HG03575 (cell line): Measurements from ENCODE around the gene COL7A1.

Experiments
- ATAC-seq: cut with Tn5 transposase; IDR thresholded peaks from one replicate; pipeline ENCODE4 v1.9.1; 2021; ENCODE audit not compliant: unreplicated experiment, insufficient number of reproducible peaks, low FRiP score; ENCODE audit errors: extremely low read depth

COL7A1 gene

DNA sequence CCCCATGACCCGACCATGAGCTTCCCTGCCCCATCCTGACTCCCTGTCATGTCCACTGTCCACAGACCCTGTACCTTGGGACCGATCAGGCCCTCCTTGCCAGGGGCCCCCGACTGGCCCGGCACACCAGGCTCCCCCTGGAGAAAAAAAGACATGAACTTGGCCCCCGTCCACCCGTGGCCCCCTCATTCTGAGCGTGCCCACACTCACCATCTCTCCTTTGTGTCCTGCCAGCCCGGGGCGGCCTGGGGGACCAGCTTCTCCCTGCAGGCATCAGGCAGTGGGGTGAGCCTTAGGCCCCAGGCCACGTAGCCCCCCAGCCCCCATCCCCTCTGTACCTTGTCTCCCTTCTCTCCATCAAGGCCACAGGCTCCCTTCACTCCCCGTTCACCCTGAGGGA, 27.6 kb downstream of the COL7A1 start:
- no peak for ATAC-seq

DNA sequence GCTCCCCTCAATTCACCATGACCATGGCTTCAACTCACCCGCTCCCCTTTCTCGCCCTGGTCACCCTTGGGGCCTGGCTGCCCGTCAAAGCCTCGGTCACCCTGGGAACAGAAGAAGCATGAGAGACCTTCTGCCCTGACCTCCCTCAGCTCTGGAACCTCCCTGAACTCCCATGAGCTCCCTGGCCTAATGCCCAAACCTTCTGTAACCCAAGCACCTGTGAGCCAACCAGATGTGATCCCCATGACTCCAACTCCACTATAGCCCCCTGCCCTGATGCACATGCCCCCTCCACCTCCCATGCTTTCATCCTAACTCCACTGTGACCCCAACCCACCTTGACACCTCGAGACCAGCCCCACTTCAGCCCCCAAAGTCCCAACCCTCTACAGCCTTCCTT, 28.0 kb downstream of the COL7A1 start:
- ATAC-seq, result no peak

DNA sequence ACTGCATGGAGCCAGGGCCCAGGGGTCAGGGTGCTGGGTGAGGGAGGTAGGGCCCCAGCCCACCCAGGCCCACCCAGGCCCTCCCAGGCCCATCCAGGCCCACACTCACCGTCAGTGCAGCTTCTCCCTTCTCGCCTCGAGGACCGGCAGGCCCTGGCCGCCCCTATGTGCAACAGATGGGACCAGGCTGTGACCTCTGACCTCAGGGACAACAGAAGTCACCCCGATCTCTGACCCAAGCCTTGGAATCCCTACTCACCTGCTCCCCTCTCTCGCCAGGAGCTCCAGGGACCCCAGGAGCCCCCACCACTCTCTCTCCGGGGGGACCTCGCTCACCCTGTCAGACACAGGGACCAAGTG, 28.7 kb downstream of the COL7A1 start:
- ATAC-seq, result no peak

DNA sequence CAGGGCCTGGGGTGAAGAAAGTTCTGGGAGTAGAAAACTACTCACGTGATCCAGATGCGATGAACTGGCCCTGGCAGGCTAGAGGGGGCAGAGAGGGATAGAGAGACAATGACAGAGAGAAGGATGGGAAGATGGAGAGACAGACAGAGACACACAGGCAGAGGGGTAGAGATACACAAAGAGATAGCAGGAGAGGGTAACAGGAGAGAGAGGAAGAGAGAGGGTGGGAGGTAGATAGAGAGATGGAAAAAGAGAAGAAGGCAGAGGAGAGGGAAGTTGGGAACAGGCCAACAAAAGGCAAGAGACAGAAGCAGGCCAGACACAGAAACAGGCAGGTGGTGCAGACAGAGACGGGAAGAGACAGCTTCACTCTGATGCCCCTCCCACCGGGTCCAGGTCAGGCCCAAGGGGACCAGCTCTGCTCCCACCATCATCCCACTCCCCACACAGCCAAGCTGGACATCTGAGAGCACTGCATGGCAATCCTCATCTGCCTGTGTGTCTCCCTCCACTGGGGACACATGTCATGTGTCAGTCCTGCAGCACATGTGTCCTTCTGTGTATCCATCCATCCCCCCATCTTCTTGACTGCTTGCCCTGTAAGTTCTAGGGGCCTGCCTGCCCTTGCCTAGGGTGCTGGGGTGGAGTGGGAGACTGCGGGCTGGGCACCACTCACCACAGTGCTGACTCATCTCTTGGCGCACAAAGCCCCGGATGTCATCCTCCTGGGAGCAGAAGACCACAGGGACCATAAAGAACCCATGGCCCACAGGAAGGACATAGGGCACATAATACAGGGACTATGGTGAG, 29.3 kb downstream of the COL7A1 start:
- no peak for ATAC-seq

DNA sequence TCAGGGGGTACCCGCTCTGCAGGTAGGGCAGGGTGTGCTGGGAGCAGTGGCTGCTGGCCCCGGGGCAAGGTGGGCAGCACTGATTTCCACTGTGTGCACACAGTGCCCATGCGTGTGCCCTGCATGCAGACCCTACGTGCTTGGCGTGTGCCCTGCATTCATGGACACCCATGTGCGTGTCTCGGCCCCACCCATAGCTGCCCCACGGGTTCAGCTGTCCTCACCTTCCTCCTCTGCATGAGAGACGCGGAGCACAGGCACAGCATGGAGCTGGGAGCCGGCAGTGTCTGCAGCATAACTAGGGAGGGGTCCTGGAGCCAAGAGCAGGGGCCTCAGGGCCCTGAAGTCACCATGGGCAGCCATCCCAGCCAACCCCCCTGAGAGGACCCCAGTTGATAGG, 29.9 kb downstream of the COL7A1 start:
- ATAC-seq, result no peak

DNA sequence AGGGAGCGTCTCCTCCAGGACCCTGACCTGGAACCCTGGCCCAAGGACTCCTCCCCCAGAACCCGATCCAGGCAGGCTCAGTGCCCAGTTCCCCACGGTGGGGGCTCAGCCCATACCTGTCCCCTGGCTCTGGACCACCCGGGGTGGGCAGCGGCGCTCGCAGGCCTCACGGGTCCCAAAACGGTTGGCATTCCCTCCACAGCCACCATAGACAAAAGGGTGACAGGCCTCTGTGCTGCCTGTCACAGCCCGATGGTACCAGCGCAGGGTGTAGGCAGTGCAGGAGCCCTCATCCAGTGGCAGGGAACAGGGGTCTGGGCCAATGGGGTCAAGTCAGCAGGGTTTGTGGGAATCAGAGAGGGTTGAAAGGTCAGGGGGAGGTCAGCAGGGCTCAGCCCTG, 30.5 kb downstream of the COL7A1 start:
- no peak for ATAC-seq

DNA sequence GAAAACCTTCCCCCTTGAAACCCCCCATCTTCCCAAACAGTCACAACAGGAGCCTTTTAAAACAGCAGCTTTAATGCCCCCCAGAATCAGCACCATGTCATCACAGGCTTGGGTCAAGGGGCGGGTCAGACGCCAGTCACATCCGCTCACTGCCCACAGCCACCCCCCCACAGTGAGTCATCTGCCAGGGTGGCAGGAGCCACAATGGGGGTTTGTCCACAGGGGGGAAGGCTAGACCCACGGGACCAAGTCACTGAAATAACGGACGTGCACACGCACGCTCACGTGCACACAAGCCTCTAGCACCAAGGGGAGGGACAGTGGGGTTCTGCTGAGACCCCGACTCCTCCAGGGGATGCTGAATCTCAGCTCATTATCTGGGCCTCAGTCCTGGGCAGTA, 31.1 kb downstream of the COL7A1 start:
- ATAC-seq, result no peak

DNA sequence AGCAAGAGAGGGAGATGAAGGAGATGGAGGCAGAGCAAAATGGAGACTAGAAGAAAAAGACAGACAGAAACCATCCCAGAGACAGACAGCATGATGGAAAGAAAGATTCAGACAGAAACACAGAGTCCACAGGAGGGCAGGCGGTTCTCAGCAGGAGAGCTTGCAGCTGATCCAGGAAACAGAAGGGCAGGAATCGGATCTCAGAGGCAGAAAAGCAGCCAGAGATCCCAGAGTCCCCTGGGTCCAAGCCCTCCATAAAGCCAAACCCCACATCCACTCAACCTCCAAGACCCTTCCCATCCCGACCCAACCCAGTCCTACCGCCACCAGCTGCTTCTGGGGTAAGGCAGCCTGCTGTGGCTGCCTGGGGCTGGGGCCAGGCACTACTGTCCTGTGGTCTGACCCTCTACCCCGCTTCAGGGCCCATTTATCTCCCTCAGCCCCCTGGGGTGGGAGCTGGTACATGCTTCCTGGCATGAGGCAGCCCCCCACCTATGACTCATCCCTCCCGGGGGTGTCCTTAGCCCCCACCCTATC, 31.7 kb downstream of the COL7A1 start, which contains the start of gene UCN2:
Gene UCN2, minus strand, starts transcription at position 400 of the 537 bp plus-strand sequence. CDS start 657 bp downstream, outside the sequence.
- ATAC-seq, result no peak

DNA sequence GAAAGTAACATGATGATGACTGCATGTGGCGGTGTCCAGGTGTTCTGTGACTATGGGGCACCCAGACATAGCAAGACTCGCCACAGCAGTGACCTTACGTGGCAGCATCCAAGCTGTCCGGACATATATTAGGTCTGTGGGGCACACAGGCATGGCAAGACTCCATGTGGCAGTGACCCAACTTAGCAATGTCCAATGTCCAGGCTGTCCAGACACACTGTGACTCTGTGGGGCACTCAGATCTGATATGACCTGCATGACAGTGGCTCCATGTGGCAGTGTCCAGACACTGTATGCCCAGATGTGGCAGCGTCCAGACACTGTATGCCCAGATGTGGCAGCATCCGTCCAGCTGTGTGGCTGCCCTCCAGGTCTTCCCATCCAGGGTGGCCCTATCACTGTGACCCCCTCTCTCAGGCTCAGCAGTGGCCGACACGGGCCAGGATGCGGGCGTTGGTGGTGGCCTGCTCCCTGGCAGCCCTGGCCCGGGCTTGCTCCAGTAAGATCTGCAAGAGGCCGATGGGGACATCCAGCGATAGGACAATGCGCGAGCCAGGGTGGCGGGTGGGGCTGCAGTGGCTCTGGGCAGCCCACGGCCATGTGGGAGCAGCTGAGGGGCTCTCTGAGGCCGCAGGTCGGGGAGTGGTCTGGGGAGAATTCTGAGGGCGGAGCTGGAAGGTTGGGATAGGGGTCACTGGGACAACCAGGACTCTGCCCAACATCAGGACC, 32.6 kb downstream of the COL7A1 start:
- no peak for ATAC-seq

DNA sequence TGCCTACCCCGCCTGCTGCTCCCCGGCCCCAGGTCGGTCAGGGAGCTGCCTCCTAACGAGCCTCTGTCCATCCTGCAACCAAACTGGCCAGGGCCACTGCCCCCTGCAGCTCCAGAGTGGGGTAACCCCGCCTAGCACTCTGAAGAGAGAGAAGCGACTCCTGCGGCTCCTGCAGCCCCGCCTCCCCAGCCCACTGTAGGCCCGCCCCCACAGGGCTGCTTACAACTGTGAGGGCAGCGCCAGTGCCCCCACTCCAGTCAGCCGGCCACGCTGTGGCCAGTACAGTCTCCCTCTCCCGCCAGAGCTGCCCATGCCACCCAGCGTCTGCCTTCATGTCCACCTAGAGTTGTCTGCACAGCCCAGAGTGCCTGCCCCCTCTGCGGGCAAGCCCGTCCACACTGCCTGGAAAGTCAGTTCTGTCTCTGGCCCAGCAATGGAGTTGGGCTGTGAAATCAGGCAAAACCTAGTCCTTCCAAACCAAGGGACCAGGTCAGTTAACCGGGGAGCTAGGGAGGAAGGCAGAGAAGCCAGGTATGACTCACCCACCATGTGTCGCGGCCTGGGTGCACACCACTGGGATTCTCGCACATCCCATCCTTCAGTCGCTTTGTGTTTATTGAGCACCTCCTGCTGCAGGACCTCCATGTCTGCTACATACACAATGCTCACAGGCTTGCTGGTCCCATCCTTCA, 33.9 kb downstream of the COL7A1 start:
- no peak for ATAC-seq

DNA sequence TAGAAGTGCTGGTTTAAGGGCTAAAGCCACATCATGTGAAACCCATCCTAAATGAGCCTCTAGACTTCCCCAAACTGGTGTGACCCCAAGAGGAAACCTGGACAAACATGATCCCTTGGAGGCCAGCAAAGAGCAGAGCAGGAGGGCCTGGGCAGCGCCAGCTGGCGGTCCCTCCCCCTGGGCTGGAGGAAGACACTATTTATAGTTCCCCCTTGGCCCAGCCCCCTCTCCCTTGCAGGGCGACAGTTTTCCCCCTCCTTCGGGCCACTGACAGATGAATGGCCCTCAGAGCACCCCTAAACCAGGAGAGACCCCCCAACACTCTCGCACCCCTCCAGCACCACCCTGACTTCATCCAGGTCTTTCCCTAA, 34.5 kb downstream of the COL7A1 start:
- no peak for ATAC-seq

DNA sequence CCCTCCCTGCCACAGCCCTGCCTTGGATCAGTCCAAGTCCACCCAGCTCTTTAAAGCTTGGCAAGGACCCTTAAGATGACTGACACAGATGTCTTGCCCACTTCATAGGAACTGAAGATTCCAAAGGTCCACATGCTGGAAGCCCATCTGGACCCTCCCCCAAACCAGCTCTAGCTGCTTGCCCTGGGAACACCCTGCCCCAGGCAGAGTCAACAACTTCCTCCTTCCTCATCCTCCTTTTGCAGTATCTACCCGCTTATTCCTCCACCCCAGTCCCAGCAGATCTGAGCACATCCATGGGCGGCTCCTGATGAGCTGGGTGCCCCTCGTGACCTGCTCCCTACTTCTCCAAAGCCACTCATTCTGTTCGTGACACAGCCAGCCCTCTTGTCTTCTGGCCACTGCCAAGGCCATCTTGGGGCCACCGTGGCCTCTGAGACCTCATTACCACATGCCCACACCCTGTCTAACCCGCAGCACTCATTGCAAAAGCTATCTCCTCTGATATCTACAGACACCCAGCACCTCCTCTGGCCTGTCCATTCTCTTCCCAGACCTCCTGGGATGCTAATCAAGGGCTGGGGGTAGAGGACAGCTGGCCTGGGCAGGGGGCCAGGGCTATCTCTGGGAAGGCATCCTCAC, 36.5 kb downstream of the COL7A1 start:
- no peak for ATAC-seq

DNA sequence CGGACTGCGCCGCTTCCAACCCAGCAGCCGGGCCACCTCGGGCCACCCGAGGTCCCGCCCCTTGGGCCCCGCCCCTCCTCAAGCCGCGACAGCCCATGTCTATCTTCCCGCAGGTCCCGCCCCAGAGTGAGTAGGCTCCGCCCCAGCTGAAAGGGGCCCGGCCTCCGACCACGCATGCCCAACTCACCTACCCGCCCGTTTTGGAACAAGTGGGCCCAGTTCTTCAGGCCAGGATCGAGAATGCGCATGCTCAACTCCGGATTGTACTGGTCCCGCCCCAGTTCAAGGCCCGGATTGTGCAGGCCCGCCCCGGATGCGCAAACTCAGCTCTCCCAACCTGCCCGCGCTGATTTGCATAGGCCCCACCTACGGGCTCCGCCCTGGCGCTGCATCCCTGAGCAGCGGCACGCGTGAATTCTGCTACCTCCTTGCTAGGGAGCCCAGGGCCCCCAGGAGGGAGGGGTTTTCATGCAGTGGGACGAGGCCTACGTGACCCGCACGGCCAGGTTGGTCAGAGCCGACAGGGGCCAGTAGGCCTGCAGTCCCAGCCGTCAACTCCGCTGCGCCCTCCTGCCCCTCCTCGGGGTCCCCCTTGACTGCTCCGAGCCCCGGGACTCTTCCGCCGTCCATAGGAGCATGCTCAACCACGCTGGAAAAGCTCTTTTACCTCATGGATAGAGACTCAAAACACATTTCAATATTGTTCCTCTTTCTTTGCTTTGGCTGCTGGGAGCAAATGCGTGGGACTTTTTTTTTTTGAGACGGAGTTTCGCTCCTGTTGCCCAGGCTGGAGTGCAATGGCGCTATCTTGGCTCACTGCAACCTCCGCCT, 38.1 kb downstream of the COL7A1 start, which contains the start of gene PFKFB4:
Gene PFKFB4, minus strand, starts transcription at position 8 of the 831 bp plus-strand sequence. CDS start 26 bp downstream, outside the sequence.
- ATAC-seq, result peak; percentile 66

DNA sequence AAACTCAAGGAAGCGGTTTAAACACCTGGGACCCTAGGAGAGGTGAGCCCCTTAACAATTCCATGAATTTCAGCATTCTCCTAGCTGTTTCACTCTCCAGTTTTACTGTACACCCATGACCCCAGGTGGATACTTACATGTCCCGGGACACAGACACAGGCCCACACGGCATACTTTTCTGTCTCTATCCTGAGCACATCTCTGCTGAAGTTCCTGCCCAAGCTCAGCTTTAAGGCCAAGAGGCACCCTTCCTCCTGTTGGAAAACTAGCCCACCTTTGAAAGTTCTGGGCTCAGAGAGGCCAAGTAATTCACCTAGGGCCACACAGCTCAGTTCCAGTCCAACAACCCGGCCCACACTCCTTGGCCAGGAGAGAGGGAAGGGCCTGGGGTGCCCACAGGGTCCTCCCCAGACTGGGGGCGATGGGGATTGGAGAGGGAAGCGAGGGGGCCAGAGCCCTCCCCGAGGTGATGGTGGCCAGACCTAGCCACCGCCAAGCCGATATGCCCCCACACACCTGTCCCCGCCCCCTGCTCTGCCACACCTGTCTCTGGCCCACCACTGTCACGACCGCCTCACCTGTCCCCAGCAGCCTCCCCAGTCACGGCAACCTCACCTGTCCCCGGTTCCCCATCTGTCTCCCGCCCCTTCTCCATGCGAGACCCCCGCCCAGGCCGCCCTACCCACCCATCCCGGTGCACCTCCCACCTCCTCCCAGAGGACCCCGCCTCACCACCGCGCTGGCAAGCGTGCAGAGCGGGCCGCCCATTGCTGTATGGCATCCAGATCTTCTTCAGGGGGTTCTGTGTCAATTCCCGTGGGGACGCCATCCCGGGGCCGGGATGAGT, 39.0 kb downstream of the COL7A1 start:
- ATAC-seq, result no peak

DNA sequence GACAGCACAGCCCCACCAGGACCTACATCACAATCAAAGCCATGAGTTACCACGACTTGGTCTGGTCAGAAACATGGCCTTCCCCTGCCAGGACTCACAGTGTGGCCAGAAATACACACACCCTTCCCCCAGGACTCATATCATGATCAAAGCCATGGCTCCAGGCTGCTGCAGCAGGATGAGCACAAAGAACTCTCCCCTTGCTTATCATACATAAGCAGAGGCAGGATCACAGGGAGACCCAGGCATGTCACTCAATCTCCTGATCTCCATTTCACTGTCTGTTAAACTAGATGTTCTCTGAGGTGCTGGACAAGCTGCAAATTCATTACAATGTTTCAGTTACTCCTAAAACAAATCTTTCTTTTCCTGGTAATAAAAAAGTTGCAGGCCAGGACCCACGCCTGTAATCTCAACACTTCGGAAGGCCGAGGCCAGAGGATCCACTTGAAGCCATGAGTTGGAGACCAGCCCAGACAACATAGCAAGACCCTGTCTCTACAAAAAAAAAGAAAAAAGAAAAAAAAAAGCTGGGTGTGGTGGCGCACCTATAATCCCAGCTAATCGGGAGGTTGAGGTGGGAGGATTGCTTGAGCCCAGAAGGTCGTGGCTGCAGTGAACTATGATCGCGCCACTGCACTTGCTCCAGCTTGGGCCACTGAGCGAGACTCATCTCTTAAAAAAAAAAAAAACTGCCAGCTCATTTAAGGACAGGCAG, 39.7 kb downstream of the COL7A1 start:
- ATAC-seq, result no peak

DNA sequence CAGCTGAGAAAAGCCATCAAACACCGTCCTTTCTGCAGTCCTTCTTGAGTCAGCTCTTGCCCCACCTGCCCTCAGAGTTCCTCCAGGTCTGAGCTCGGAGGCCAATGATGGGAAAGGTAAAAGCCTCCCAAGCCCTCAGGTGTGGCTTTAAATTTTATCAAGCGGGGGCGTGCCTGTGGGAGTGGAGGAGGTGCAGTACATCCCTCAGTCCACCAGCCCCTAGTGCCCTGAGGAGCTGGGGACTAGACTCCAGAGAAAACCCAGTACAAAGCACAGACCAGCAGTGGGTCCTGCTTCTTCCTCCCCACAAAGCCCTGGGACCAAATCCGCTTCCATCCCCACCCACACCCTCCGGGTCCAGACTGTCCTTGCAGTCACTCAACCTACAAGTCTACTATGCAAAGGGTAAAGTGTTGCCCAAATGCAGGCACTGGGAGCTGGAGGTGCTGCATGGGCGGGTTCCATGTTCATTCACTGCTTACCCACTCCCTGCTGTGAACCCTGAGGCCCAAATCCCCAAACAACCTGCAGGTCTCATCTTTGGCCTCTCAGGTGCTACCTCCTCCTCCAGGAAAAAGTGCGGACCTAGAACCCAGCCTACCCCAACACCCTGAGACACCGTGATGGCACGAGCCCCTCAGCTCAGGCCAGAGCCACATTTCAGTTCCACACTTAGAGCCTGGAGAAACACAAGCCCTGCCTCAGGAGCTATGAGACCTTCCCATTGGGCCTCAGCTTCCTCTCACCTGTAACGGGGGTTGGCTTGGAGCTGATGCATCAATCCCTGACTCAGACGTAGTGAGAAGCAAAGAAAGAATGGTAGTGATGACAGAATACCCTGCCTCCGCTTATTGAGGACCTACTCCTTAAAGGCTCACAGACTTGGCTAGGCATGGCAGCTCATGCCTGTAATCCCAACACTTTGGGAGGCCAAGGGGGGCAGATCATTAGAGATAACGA, 41.0 kb downstream of the COL7A1 start:
- ATAC-seq, result no peak
